ENCODE data around the gene NUP42.

GRCh38 chr7:23222439-23223030 lies 40.7 kb downstream of the NUP42 start:
- TF ChIP-seq, protein P1, sequence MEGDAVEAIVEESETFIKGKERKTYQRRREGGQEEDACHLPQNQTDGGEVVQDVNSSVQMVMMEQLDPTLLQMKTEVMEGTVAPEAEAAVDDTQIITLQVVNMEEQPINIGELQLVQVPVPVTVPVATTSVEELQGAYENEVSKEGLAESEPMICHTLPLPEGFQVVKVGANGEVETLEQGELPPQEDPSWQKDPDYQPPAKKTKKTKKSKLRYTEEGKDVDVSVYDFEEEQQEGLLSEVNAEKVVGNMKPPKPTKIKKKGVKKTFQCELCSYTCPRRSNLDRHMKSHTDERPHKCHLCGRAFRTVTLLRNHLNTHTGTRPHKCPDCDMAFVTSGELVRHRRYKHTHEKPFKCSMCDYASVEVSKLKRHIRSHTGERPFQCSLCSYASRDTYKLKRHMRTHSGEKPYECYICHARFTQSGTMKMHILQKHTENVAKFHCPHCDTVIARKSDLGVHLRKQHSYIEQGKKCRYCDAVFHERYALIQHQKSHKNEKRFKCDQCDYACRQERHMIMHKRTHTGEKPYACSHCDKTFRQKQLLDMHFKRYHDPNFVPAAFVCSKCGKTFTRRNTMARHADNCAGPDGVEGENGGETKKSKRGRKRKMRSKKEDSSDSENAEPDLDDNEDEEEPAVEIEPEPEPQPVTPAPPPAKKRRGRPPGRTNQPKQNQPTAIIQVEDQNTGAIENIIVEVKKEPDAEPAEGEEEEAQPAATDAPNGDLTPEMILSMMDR (optimal IDR thresholded peaks at IDR 0.05 in 1 of 3, IDR thresholded peaks at IDR 0.05 in 1 of 3, conservative IDR thresholded peaks at IDR 0.05 in 1 of 3; ENCODE audit: extremely low read depth in 1 of 3, insufficient read depth in 2 of 3, low read length in 3 of 3), result no peak
- no peak for TF ChIP-seq EZH2 (IDR thresholded peaks at IDR 0.05; ENCODE audit: low read length)

Measured in keratinocyte (primary cell).